GM23338 (cell line): ENCODE data around the gene CLSTN2. TPM values are rescaled to one million over a fixed set of nuclear protein-coding genes. Genes with fewer than 3 reads are reported as not detected.

Source experiments
- ATAC-seq: fragments of 200-7000 bp; cut with Tn5 transposase; 3 replicates; pipeline ENCODE4 v1.9.1; 2020
- DNase-seq: peaks from one replicate; pipeline ENCODE4 v3.0.0-alpha.2; 2015; ENCODE audit warnings: low spot score
- H2AFZ ChIP-seq: fragments of 200-600 bp; sonication (generic); 2 replicates; pipeline ENCODE4 v1.8.0; 2016; ENCODE audit warnings: antibody characterized with exemption, mild to moderate bottlenecking, moderate library complexity
- H3F3A ChIP-seq: fragments of 200-600 bp; sonication (generic); replicated peaks from 2 replicates; pipeline ENCODE4 v1.8.0; 2017; ENCODE audit warnings: antibody characterized with exemption, mixed run types, low read depth
- H3K27ac ChIP-seq: fragments of 200-600 bp; sonication (generic); 2 replicates; pipeline ENCODE4 v1.6.1; 2016; ENCODE audit warnings: low read depth
- H3K27me3 ChIP-seq: fragments of 200-600 bp; sonication (generic); 2 replicates; pipeline ENCODE4 v1.8.0; 2016; ENCODE audit warnings: mild to moderate bottlenecking, mixed run types, moderate library complexity; ENCODE audit not compliant: insufficient read depth
- H3K36me3 ChIP-seq: fragments of 200-600 bp; sonication (generic); 2 replicates; pipeline ENCODE4 v1.8.0; 2016; ENCODE audit warnings: mild to moderate bottlenecking; ENCODE audit not compliant: insufficient read depth
- H3K4me1 ChIP-seq: fragments of 200-600 bp; sonication (generic); 2 replicates; pipeline ENCODE4 v1.8.0; 2016; ENCODE audit warnings: mild to moderate bottlenecking, moderate library complexity; ENCODE audit not compliant: insufficient read depth
- H3K4me2 ChIP-seq: fragments of 200-600 bp; sonication (generic); 2 replicates; pipeline ENCODE4 v1.7.1; 2017; ENCODE audit warnings: mixed run types
- H3K4me3 ChIP-seq: fragments of 200-600 bp; sonication (generic); 2 replicates; pipeline ENCODE4 v1.6.1; 2016; ENCODE audit warnings: mixed run types
- H3K79me2 ChIP-seq: fragments of 200-600 bp; sonication (generic); replicated peaks from 2 replicates; pipeline ENCODE4 v1.8.0; 2017; ENCODE audit warnings: mild to moderate bottlenecking; ENCODE audit not compliant: insufficient read depth
- H3K9me2 ChIP-seq: fragments of 200-600 bp; sonication (generic); 2 replicates; pipeline ENCODE4 v1.8.0; 2017; ENCODE audit not compliant: insufficient read depth
- H4K20me1 ChIP-seq: fragments of 200-600 bp; sonication (generic); replicated peaks from 2 replicates; pipeline ENCODE4 v1.8.0; 2017; ENCODE audit warnings: mild to moderate bottlenecking; ENCODE audit not compliant: insufficient read depth
- H3K27ac Mint-ChIP-seq: 2 replicates; pipeline ENCODE4 v1.8.0; 2020; ENCODE audit warnings: inconsistent platforms, mild to moderate bottlenecking, moderate library complexity, mixed read lengths
- H3K27me3 Mint-ChIP-seq: 3 replicates; pipeline ENCODE4 v1.8.0; 2022; ENCODE audit warnings: low read depth, mild to moderate bottlenecking, moderate library complexity, mixed read lengths, inconsistent platforms; ENCODE audit not compliant: insufficient read depth, poor library complexity
- H3K36me3 Mint-ChIP-seq: 3 replicates; pipeline ENCODE4 v1.8.0; 2021; ENCODE audit warnings: low read depth, mild to moderate bottlenecking, inconsistent platforms, moderate library complexity, mixed read lengths
- H3K4me1 Mint-ChIP-seq: 3 replicates; pipeline ENCODE4 v1.8.0; 2020; ENCODE audit warnings: mild to moderate bottlenecking, inconsistent platforms, mixed read lengths
- H3K4me3 Mint-ChIP-seq: 3 replicates; pipeline ENCODE4 v1.8.0; 2021; ENCODE audit warnings: moderate library complexity, mild to moderate bottlenecking, inconsistent platforms, mixed read lengths
- H3K9me3 Mint-ChIP-seq: 3 replicates; pipeline ENCODE4 v1.8.0; 2020; ENCODE audit warnings: moderate library complexity, mild to moderate bottlenecking, inconsistent platforms, mixed read lengths
- CREB1 ChIP-seq: fragments of 250-450 bp; sonication (Bioruptor Pico); IDR thresholded peaks from 2 replicates; pipeline ENCODE4 v1.5.0; 2020; ENCODE audit warnings: low read depth, mild to moderate bottlenecking, moderate library complexity
- EZH2 ChIP-seq: fragments of 200-600 bp; sonication (generic); IDR thresholded peaks from one replicate; pipeline ENCODE4 v1.8.0; 2017; ENCODE audit warnings: antibody characterized with exemption, mild to moderate bottlenecking, low read depth; ENCODE audit not compliant: unreplicated experiment
- EZH2phosphoT487 ChIP-seq: fragments of 200-600 bp; sonication (generic); IDR thresholded peaks from one replicate; pipeline ENCODE4 v1.8.1; 2018; ENCODE audit warnings: antibody characterized with exemption; ENCODE audit not compliant: unreplicated experiment
- JUNB ChIP-seq: IDR thresholded peaks from one replicate; pipeline ENCODE4 v1.6.1; 2016; ENCODE audit warnings: antibody characterized with exemption; ENCODE audit not compliant: unreplicated experiment
- NANOG ChIP-seq: IDR thresholded peaks from 2 replicates; pipeline ENCODE4 v1.6.1; 2016; ENCODE audit warnings: antibody characterized with exemption, borderline replicate concordance
- POLR2AphosphoS5 ChIP-seq: IDR thresholded peaks from 2 replicates; pipeline ENCODE4 v1.6.1; 2016; ENCODE audit warnings: antibody characterized with exemption, low read depth
- STAT1 ChIP-seq: IDR thresholded peaks from one replicate; pipeline ENCODE4 v1.6.1; 2016; ENCODE audit warnings: antibody characterized with exemption; ENCODE audit not compliant: unreplicated experiment
- ZNF114 ChIP-seq: fragments of 250-450 bp; sonication (Bioruptor Pico); IDR thresholded peaks from 2 replicates; pipeline ENCODE4 v1.5.0; 2020; ENCODE audit warnings: mild to moderate bottlenecking, moderate library complexity
- ZNF331 ChIP-seq: fragments of 250-450 bp; sonication (Bioruptor Pico); IDR thresholded peaks from 2 replicates; pipeline ENCODE4 v1.5.0; 2020; ENCODE audit warnings: low read depth, mild to moderate bottlenecking, moderate library complexity
- polyA plus RNA-seq: library from polyadenylated mRNA; unstranded; fragments of >200 nt; fragmentation: Nextera tagmentation; extraction: Ambion mirVana; gene quantifications from 2 replicates; pipeline ENCODE4 v1.2.1, GENCODE V29; 2016
- total RNA-seq: library from RNA; depleted of rRNA; stranded (reverse); fragments of >200 nt; shearing (Covaris generic); gene quantifications from 2 replicates; pipeline ENCODE4 v1.2.3, GENCODE V29; 2014
- TF ChIP-seq, protein P1 (sequence below): IDR thresholded peaks from one replicate; pipeline ENCODE4 v1.6.1; 2018; ENCODE audit warnings: antibody characterized with exemption; ENCODE audit not compliant: unreplicated experiment
- TF ChIP-seq, protein P2 (sequence below): fragments of 250-450 bp; sonication (Bioruptor Pico); IDR thresholded peaks from 2 replicates; pipeline ENCODE4 v1.5.0; 2020; ENCODE audit warnings: mild to moderate bottlenecking, moderate library complexity
- TF ChIP-seq, protein P3 (sequence below): IDR thresholded peaks from 2 replicates; pipeline ENCODE4 v1.6.1; 2016; ENCODE audit warnings: antibody characterized with exemption
- TF ChIP-seq, protein P4 (sequence below), 2 experiments: fragments of 200-600 bp in 1 of 2; sonication (generic) in 1 of 2; conservative IDR thresholded peaks; 2 replicates each; pipeline versions ENCODE4 v1.5.1 to v1.6.1; 2016 to 2017; ENCODE audit warnings: antibody characterized with exemption in 2 of 2, low read depth in 2 of 2, mild to moderate bottlenecking in 2 of 2, moderate library complexity in 1 of 2

The CLSTN2 gene
- total and polyA plus RNA-seq, 2 experiments from 2014 or later = 0.11 to 0.83 TPM

DNA sequence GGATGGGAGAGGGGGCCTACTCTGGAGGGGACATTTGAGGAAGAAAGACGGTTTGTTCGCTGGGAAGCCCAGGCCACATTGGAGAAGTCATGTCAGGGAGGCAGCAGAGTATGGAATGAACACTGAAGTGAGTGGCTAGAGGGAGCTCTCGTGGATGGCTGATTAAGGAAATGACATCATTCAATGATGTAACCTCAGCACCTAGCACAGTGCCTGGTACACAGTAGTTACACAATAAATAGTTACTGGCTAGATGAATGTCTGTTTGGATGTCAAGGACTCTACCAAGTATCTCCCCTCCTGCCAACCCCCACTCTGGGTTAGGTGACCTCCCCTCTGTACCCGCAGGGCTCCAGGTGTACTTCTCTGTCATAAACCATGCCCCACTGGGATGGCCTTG lies 121.1 kb downstream of the CLSTN2 start:
- no peak overlapping the region for H3K27ac Mint-ChIP-seq
- H3K9me2 ChIP-seq = peaks cover 4% of the 10 kb centered on the region; the same call in 1 of the 2 replicates
- H3K27me3 Mint-ChIP-seq = peaks cover 7% of the 10 kb centered on the region
- no peaks in the 10 kb centered on the region for H4K20me1 ChIP-seq
- no peaks in the 10 kb centered on the region for H3K79me2 ChIP-seq
- H3K4me1 ChIP-seq = no peaks in the 10 kb centered on the region
- no peak for TF ChIP-seq JUNB
- TF ChIP-seq, protein P1, sequence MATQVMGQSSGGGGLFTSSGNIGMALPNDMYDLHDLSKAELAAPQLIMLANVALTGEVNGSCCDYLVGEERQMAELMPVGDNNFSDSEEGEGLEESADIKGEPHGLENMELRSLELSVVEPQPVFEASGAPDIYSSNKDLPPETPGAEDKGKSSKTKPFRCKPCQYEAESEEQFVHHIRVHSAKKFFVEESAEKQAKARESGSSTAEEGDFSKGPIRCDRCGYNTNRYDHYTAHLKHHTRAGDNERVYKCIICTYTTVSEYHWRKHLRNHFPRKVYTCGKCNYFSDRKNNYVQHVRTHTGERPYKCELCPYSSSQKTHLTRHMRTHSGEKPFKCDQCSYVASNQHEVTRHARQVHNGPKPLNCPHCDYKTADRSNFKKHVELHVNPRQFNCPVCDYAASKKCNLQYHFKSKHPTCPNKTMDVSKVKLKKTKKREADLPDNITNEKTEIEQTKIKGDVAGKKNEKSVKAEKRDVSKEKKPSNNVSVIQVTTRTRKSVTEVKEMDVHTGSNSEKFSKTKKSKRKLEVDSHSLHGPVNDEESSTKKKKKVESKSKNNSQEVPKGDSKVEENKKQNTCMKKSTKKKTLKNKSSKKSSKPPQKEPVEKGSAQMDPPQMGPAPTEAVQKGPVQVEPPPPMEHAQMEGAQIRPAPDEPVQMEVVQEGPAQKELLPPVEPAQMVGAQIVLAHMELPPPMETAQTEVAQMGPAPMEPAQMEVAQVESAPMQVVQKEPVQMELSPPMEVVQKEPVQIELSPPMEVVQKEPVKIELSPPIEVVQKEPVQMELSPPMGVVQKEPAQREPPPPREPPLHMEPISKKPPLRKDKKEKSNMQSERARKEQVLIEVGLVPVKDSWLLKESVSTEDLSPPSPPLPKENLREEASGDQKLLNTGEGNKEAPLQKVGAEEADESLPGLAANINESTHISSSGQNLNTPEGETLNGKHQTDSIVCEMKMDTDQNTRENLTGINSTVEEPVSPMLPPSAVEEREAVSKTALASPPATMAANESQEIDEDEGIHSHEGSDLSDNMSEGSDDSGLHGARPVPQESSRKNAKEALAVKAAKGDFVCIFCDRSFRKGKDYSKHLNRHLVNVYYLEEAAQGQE = no peak
- TF ChIP-seq, protein P2, sequence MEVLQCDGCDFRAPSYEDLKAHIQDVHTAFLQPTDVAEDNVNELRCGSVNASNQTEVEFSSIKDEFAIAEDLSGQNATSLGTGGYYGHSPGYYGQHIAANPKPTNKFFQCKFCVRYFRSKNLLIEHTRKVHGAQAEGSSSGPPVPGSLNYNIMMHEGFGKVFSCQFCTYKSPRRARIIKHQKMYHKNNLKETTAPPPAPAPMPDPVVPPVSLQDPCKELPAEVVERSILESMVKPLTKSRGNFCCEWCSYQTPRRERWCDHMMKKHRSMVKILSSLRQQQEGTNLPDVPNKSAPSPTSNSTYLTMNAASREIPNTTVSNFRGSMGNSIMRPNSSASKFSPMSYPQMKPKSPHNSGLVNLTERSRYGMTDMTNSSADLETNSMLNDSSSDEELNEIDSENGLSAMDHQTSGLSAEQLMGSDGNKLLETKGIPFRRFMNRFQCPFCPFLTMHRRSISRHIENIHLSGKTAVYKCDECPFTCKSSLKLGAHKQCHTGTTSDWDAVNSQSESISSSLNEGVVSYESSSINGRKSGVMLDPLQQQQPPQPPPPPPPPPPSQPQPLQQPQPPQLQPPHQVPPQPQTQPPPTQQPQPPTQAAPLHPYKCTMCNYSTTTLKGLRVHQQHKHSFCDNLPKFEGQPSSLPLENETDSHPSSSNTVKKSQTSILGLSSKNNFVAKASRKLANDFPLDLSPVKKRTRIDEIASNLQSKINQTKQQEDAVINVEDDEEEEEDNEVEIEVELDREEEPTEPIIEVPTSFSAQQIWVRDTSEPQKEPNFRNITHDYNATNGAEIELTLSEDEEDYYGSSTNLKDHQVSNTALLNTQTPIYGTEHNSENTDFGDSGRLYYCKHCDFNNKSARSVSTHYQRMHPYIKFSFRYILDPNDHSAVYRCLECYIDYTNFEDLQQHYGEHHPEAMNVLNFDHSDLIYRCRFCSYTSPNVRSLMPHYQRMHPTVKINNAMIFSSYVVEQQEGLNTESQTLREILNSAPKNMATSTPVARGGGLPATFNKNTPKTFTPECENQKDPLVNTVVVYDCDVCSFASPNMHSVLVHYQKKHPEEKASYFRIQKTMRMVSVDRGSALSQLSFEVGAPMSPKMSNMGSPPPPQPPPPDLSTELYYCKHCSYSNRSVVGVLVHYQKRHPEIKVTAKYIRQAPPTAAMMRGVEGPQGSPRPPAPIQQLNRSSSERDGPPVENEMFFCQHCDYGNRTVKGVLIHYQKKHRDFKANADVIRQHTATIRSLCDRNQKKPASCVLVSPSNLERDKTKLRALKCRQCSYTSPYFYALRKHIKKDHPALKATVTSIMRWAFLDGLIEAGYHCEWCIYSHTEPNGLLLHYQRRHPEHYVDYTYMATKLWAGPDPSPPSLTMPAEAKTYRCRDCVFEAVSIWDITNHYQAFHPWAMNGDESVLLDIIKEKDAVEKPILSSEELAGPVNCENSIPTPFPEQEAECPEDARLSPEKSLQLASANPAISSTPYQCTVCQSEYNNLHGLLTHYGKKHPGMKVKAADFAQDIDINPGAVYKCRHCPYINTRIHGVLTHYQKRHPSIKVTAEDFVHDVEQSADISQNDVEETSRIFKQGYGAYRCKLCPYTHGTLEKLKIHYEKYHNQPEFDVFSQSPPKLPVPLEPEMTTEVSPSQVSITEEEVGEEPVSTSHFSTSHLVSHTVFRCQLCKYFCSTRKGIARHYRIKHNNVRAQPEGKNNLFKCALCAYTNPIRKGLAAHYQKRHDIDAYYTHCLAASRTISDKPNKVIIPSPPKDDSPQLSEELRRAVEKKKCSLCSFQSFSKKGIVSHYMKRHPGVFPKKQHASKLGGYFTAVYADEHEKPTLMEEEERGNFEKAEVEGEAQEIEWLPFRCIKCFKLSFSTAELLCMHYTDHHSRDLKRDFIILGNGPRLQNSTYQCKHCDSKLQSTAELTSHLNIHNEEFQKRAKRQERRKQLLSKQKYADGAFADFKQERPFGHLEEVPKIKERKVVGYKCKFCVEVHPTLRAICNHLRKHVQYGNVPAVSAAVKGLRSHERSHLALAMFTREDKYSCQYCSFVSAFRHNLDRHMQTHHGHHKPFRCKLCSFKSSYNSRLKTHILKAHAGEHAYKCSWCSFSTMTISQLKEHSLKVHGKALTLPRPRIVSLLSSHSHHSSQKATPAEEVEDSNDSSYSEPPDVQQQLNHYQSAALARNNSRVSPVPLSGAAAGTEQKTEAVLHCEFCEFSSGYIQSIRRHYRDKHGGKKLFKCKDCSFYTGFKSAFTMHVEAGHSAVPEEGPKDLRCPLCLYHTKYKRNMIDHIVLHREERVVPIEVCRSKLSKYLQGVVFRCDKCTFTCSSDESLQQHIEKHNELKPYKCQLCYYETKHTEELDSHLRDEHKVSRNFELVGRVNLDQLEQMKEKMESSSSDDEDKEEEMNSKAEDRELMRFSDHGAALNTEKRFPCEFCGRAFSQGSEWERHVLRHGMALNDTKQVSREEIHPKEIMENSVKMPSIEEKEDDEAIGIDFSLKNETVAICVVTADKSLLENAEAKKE = no peak
- TF ChIP-seq STAT1 = no peak
- no peak for TF ChIP-seq POLR2AphosphoS5
- TF ChIP-seq NANOG = no peak
- no peak for TF ChIP-seq EZH2
- no peak for TF ChIP-seq ZNF331 (CRISPR knock-in tag)
- TF ChIP-seq ZNF114 = no peak
- TF ChIP-seq, protein P3, sequence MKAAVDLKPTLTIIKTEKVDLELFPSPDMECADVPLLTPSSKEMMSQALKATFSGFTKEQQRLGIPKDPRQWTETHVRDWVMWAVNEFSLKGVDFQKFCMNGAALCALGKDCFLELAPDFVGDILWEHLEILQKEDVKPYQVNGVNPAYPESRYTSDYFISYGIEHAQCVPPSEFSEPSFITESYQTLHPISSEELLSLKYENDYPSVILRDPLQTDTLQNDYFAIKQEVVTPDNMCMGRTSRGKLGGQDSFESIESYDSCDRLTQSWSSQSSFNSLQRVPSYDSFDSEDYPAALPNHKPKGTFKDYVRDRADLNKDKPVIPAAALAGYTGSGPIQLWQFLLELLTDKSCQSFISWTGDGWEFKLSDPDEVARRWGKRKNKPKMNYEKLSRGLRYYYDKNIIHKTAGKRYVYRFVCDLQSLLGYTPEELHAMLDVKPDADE = no peak
- no peak for TF ChIP-seq EZH2phosphoT487
- TF ChIP-seq, protein P4, sequence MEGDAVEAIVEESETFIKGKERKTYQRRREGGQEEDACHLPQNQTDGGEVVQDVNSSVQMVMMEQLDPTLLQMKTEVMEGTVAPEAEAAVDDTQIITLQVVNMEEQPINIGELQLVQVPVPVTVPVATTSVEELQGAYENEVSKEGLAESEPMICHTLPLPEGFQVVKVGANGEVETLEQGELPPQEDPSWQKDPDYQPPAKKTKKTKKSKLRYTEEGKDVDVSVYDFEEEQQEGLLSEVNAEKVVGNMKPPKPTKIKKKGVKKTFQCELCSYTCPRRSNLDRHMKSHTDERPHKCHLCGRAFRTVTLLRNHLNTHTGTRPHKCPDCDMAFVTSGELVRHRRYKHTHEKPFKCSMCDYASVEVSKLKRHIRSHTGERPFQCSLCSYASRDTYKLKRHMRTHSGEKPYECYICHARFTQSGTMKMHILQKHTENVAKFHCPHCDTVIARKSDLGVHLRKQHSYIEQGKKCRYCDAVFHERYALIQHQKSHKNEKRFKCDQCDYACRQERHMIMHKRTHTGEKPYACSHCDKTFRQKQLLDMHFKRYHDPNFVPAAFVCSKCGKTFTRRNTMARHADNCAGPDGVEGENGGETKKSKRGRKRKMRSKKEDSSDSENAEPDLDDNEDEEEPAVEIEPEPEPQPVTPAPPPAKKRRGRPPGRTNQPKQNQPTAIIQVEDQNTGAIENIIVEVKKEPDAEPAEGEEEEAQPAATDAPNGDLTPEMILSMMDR (conservative IDR thresholded peaks at IDR 0.05; ENCODE audit: low read depth in 2 of 2) = no peak
- TF ChIP-seq CREB1 (CRISPR knock-in tag) = no peak
- no peak for ATAC-seq
- no peaks in the 10 kb centered on the region for H3F3A ChIP-seq
- H3K4me1 Mint-ChIP-seq = no peaks in the 10 kb centered on the region; the same call in 2 of the 3 replicates
- DNase-seq = no peak
- H3K9me3 Mint-ChIP-seq = no peaks in the 10 kb centered on the region
- H3K27ac ChIP-seq = no peak overlapping the region
- no peaks in the 10 kb centered on the region for H3K36me3 Mint-ChIP-seq
- H2AFZ ChIP-seq = no peak overlapping the region
- H3K36me3 ChIP-seq = no peaks in the 10 kb centered on the region
- H3K4me3 ChIP-seq = no peak overlapping the region
- H3K27me3 ChIP-seq = no peaks in the 10 kb centered on the region
- no peak overlapping the region for H3K4me3 Mint-ChIP-seq
- H3K4me2 ChIP-seq = no peak overlapping the region
